Kasumi-1 (cell line): ENCODE measurements around the gene SEC22A.
"Not testable (repeated sequence)": the region's sequence is repeated elsewhere in the genome, so short reads cannot be mapped to it uniquely, and the experiment has no call there.

Experiments used
- DNase-seq, 2 experiments: peaks; one replicate each; lab custom pipeline; 2025; lab: John Stamatoyannopoulos, UW

The SEC22A gene

GRCh38 chr3:123180791-123181190, 21.0 kb upstream of the SEC22A start:
- DNase-seq, result no peak

GRCh38 chr3:123186695-123187094, 15.0 kb upstream of the SEC22A start:
- no peak for DNase-seq

GRCh38 chr3:123188058-123188457, 13.7 kb upstream of the SEC22A start:
- no peak for DNase-seq

GRCh38 chr3:123193448-123194101, 8.2 kb upstream of the SEC22A start:
- no peak for DNase-seq

- DNase-seq, result no peak
Measured at GRCh38 chr3:123194552-123194951, 7.2 kb upstream of the SEC22A start.

- no peak for DNase-seq
Measured at GRCh38 chr3:123198372-123198771, 3.4 kb upstream of the SEC22A start.

GRCh38 chr3:123201223-123201556, 553 bp upstream of the SEC22A start:
- no peak for DNase-seq

- peak in 1 of 2 experiments; percentile 6 for DNase-seq
Measured at GRCh38 chr3:123202451-123202850, 708 bp downstream of the SEC22A start.

- no peak for DNase-seq
Measured at GRCh38 chr3:123218990-123219389, 17.2 kb downstream of the SEC22A start.

GRCh38 chr3:123221369-123221768, 19.6 kb downstream of the SEC22A start:
- DNase-seq, result not testable (repeated sequence)

GRCh38 chr3:123225016-123225415, 23.3 kb downstream of the SEC22A start:
- DNase-seq, result no peak

- no peak for DNase-seq
Measured at GRCh38 chr3:123226549-123226948, 24.8 kb downstream of the SEC22A start.

- DNase-seq, result peak; percentile 10 to 16
Measured at GRCh38 chr3:123229145-123229544, 27.4 kb downstream of the SEC22A start.

GRCh38 chr3:123236902-123237301, 35.2 kb downstream of the SEC22A start:
- DNase-seq, result no peak

GRCh38 chr3:123239186-123239585, 37.4 kb downstream of the SEC22A start:
- not testable (repeated sequence) for DNase-seq

- no peak for DNase-seq
Measured at GRCh38 chr3:123239756-123240155, 38.0 kb downstream of the SEC22A start.

GRCh38 chr3:123244128-123244527, 42.4 kb downstream of the SEC22A start:
- no peak for DNase-seq

- DNase-seq, result no peak
Measured at GRCh38 chr3:123246866-123247265, 45.1 kb downstream of the SEC22A start.

GRCh38 chr3:123256256-123256655, 54.5 kb downstream of the SEC22A start:
- no peak for DNase-seq

- no peak for DNase-seq
Measured at GRCh38 chr3:123258359-123258758, 56.6 kb downstream of the SEC22A start.

- peak; percentile 72 to 89 for DNase-seq
Measured at GRCh38 chr3:123258811-123259420, 57.2 kb downstream of the SEC22A start.

GRCh38 chr3:123261666-123262065, 59.9 kb downstream of the SEC22A start:
- DNase-seq, result no peak

- no peak for DNase-seq
Measured at GRCh38 chr3:123262226-123262625, 60.5 kb downstream of the SEC22A start.

- no peak for DNase-seq
Measured at GRCh38 chr3:123262868-123263267, 61.1 kb downstream of the SEC22A start.
